HUDEP-2 (cell line): ENCODE measurements around the gene POLN.

Experiments used
- DNase-seq, 76 experiments: peaks; one replicate each; lab custom pipeline; 2025; ENCODE audit not compliant: unreplicated experiment in 76 of 76; lab: John Stamatoyannopoulos, UW

Gene POLN

DNA sequence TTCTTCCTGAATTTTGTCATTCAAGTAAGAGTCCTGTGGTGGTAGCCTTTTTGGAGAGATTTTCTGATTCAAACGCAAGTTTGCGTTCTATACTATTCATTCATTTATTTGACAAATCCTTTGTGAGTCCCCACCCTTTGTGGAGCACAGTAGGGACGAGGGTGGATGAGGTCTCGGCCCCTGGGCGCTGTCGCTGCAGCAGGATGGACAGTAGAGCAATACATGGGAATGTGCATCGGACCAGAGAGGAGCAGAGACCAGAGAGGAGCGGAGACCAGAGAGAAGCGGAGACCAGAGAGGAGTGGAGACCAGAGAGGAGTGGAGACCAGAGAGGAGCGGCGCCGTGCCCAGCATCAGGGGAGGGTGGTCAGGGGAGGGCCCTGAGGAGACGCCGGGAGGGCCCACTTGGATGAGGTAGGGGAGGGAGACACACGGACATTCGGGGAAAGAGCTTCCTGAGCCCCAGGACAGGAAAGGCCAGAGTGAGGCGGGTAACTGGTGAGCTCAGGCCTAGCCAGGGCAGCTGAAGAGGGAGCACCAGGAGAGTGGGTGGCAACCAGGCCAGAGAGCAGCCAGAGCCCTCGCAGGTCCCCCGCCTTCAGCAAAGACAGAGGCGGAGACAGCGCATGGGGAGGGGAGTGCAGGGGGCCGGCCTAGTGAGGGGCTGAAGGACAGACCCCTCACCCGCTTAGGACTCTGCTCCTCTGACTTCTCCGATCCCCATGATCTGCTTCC is 115.4 kb downstream of the POLN start:
- no peak for DNase-seq

DNA sequence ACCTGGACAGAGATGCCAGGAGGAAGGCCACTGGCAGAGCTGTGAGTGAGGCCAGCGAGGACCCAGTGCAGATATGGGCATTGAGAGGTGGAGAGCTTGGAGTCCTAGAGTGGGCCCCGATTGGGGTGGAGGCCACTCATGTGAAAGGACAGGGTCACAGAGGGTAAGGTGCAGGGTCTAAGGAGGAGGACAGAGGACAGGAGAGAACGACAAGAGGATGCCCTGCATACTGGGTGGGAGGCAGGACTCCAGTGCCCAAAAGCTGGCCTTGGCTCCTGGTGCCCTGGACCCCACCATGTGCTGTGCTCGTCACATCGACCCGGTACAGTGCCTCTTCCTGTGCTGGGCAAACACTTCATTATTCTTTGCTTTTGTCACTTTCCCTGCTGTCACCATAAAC is 116.1 kb downstream of the POLN start:
- DNase-seq: no peak

DNA sequence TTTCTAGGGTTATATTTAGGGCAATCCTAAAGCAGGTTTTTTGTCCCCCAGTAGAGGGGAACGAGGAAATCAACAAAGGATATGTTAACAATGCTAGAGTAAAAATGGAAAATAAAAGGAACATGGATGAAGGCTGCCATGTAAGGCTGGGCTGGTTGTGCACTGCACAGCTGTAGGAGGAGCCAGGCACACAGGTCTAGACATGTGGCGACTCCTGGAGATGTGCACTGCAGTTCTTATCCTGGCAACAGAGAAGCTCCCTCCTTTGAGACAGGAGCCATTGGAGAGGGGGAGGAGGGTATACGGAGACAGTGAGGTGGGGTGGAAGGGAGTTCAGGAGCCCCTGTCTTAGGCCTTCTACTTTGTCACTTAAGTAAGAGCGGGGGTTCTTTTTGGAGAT is 116.9 kb downstream of the POLN start:
- DNase-seq: no peak

DNA sequence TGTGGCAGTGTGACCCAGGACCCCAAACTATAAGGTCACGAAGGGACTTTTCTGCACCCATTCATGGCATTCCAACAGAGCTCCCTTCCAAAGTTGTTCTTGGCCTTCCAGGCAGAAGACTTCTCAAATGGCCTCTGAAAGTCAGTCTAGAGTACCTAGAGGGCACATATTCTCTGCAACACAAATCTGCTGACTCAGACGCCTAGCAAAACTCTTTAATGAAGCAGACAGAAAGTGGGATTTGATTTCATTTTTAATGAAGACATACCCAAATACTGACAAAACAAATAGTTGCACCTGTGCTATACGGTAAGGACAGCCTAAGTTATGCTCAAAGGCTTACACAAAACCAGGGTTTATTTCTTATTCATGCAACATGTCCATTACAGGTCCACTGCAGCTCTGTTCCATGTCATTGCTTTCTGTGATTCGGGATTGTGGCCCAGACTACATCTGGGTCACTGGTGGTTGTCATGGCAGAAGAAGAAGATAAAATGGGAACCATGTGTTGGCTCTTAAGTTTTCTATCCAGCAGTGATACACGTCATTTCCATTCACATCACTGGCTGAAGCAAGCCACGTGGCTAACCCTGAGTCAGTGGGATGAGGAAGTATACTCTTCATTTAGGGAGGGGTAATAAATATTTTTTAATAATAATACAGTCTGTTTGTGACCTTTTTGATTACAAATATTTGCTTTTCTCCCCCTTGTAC is 125.1 kb downstream of the POLN start:
- DNase-seq: no peak

DNA sequence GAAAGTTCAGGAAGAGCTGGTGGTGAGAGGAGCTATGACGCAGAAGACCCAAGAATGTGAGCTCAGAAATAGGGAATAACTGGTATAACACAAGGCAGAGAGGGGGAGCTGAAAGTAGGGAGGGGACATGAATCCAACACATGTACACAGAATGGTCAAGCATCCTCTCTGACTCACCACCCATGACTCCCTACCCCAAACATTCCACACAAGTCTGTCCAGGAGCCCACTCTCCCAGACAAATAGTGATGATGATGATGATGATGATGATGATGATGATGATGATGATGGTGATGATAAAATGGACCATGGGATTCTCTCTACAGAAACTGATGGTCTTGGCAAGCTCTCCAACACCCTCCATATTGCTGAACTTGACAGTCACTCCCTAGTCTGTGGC is 136.4 kb downstream of the POLN start:
- DNase-seq: no peak

DNA sequence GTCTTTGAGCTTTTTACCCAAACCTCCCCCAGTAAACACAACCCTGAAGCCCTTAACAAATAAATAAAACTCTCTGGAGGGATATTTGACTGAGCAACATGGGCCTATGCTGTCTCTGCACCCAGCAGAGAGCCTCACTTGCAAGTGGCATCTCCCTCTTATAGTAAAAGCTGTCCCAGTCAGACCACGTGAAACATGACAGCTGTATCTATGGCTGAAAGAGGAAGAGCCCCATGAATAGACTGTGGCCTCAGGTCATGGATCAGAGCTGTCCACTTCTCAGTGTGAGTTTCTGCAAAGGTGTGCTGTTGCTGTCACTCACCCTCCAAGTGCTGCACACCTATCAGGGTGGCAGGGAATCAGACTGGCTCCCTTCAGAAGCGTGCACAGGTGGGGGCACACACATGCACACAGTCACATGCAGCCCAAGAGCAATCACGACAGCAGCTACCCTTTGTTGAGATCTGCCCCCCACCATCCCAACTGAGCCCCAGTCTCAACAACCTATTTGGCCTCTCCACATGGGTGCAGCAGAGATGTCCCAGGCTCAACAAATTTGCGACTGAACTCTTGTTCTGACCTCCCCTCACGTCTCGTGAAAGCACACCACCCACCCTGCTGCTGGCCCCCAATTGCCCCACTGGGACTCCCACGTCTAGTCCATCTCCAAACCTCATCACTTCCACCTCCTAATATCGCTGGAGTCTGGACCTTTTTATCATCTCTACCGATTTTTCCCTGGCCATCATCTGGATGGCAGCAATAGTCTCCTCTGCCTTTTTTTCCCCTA is 137.2 kb downstream of the POLN start:
- DNase-seq: no peak

DNA sequence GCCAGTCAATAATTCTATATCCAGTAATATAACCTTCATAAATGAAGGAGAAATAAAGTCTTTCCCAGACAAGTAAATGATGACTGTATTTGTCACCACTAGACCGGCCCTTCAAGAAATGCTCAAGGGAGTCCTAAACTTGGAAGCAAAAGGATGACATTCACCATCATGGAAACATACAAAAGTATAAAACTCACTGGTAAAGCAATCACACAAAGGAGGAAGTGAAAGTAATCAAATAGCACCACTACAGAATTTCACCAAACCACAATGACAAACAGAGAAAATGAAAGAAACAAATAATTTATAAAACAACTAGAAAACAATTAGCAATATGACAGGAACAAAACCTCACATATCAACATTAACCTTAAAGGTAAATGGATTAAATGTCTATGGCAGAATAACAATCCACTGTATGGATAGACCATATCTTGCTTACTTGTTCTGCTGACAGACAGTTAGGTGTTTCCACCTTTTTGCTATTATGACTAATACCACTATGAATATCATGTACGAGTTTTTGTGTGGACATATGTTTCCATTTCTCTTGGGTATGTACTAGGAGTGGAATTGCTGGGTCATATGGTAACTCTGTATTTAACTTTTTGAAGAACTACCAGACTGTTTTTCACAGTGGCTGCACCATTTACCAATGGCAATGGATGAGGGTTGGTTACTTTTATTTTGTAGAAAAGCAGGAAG is 137.9 kb downstream of the POLN start:
- DNase-seq: no peak

DNA sequence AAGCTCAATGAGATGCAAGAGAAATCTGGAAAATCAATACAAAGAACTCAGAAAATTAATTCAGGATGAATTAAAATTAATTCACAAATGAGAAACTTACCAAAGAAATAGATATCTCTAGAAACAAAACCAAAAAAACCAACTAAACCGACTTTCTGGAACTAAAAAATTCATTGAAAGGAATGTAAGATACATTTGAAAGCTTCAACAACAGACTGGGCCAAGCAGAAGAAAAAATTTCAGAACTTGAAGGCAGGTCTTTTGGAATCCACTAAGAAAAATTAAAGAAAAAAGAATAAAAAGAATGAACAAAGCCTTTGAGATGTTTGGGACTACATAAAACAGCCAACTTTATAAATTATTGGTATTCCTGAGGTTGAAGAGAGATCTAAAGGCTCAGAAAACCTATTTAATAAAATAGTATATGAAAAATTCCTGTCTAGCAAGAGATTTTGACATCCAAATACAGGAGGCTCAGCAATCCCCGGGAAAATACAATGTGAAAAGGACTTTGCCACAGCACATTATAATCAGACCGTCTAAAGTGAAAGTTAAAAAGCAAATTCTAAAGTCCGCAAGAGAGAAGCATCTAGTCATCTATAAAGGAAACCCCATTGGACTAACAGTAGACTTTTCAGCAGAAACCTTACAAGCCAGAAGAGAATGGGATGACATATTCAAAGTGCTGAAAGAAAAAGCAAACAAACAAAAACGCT is 138.6 kb downstream of the POLN start:
- no peak for DNase-seq

DNA sequence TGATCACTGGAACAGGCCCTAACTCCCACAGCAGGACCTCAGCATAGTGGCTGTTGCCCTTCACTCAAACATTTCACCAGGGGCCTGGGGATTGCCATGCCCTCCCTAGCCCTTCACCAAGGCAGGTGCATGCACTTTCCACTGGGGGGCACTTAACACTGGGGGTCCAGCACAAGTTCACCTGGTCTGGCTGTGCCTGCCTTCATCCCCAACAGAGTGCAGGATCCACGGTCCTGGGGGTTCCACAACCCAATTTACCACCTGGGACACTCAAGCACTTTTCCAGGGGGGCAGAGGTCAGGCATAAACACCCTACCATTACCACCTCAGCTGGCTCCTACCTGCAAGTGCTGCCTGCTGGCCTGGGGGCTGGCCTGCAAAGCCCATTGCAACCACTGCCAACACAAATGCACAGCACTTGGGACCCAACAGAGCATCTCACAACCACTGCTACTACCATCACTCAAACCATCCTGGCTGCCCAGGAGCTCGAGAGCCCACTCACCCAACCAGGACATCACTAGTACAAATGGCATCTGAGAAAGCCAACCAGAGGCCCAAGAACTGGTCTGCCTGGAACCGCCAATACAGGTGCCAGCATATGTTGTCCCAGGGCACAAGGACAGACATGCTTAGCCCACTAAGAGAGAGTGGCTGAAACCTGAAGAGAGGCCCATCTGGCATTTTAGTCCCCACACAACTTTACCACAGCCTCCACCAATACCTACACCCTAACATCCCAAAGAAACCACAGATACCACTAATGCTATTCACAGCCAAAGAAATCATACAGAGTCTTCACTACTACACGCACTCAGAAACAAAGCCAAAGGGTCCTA is 139.7 kb downstream of the POLN start:
- DNase-seq: no peak

DNA sequence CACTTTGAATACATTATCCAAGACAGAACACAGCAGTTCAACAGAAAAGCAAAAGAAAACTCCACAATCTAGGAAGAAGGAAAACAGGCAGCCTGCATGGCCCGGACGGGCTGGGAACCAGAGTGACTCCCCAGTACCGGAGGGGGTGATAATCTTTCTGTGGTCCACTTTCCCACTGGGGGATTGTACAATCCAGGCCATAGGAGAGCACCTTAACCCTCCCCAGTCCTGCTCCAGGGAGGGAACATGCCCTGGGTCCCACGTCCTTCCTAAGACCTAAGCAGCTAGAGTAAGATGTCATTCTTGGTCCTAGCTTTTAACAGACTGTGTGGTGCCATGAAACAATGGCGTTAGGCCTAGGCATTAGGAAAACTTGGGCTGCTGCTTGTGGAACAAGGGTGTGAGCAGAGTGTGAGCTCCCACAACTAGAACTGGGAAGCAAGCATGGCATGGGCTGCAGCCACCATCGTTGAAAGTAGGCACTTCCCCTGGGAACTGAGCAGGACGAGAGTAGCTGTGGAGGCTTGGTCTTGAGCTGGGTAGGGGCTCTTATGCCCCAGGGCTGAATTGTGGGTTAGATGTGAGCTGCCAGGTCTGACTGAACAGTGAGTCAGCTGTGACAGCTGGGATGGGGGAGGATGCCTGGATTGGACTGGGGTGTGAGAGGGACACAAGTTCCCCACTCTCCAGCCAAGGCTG is 140.4 kb downstream of the POLN start:
- no peak for DNase-seq

DNA sequence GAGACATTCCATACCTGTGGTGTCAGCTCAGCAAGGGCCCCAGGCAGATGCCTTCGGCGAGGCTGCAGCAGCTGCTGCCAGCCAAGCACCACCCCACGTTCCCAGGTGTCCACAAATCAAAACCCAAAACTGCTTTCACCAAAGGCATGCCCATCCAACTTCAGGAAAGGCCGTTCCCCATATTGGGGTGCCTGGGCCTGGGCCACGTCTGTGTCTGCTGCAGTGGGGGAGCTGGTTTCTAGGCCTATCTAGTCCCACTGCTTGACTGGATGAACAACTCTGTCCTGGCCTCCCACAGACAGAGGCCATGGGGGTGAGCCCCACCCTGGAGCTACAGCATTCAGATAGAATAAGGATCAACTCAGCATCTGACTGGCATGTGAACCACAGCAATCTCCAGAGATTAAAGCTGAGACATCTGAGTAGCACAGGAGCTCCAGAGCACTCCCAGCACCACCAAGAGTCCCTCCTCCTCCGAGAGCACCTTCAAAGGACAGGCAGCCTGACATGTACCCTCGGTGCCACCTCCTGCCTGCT is 145.8 kb downstream of the POLN start:
- no peak for DNase-seq

DNA sequence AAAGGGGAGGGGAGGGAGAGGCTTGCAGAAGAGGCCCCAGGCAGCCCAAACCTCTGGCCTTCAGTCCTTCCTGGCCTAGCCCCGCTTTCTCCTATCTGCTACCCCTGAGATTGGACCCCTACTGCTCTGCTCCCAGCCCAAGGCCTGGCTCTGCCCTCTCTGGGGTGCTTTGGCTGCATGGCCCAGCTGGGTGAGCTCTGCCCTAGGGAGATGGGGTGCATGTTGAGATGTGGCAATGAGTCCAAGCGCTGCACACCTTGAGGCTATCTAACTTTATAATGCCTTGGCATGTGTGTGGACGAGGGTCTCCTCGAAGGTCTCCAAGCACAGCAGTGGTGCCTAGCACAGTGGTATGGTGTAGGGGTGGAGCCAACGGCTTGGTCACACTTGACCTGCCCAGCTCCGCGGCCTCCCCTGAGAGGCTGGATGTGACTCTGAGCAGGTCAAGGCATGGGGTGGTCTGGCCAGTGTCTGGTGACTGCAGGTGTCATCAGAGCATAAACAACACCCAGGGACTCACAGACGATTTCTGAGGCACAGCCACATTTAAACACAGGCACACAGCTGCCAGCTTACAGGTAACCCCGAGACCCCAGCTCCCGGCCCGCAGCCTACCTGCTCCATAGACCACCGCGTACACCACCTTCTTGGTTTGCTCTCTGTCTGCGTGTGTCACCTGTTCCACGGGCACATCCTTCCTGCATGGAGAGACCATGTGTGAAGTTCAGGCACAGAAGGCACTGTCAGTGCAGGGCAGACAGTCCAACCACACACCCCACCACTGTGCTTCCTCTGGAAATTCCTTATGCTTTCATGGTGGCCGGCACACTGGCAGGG is 146.5 kb downstream of the POLN start:
- no peak for DNase-seq

DNA sequence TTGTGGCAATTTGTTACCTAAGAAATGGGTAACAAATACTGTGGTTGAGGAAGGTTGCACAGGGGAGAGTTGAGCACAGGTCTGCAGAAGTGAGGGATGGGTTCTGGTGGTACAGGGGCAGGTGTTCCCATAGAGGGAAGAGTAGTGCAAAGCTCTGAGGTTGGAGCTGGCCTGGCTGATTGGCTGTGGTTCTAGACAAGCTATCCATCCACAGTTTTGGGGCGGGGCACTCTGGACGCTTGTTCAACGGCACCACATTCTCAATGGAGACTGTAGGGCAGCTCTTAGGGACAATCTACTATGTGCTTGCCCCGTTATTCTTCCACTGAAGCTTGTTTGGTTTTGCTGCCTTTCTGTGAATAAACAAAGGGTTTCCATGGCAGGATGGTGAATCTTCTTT is 147.4 kb downstream of the POLN start:
- DNase-seq: no peak

DNA sequence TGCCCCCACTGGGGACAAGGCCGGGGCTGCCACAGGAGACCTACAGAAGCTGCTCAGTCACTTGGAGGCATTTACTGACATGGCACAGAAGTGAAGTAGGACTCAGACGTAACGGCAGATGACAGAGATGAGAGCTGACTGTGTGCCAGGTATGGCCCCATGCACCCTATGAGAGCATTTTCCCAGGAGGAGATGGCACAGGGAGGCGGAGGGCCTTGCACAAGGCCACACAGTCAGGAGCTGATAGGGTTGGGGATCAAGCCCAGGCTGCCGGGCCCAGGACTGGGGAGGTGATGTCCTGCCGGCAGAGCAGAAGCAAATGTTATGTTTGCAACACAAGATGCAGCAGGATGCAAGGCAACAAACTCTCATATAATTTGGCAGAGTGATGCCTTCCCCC is 148.7 kb downstream of the POLN start:
- no peak for DNase-seq

DNA sequence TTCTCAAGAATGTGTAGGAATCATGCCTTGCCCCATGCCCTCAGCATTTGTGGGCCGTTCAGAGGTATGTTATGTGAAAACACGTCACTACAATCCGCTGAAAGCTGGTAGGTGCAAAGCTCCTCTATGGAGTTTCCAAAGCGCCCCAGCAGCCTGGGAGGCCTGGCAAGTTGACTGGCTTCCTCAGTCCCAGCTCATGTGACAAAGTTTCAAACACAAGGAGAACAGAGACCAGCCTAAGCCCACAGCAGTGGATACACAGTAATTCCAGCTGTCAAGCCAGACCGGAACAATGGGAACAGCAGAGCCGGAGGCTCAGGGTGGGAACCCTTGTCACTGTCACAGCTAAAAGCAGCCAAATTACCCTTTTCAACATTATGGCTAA is 149.3 kb downstream of the POLN start:
- DNase-seq: no peak

DNA sequence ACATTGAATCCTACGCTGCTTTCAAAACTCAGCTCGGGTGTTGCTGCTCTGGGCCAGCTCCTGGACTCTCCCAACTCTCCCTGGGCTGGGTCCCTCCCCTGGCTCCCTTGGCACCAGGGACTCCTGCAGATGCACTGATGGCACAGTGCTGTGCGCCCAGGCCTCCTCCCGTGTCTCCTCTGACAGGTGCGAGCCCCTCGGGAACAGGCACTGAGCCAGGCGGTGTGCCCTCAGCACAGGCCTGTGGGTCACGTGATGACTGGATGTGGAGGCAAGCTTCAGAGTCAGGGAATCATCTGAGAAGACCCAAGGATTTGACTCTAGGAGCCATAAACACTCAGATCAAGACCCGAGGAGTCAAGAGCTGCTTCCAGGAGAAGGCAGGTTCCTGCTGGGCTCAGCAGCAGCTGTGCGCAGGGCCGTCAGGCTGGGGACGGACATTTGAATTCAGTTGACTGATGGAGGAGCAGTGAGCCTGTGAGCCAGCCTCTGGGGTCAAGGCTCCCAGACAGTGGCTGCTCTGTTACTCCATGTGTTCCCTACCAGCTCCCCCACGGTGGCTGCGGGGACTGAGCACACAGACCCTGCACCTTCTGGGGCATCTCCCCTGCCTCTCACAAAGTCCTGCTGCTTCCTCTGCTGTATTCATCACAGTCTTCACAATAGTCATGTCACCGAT is 149.8 kb downstream of the POLN start:
- no peak for DNase-seq

DNA sequence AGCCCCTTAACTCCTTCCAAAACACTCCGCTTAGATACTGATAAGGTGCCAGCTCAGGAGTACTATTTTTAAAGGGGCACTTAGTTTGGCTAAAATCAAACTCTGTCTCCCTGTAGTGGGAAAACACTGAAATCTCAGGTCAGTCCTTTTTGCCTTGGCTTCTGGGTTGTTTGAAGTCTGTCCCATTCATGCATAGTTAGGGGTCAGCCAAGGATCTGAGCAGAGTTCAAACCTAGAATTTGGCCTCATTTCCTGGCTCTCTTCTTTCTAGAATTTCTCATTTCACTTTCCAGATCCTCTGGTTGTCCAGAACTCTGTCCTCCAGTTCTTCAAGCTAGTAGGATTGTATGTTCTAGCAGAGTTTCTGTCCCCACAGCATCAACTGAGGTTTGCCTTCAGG is 151.3 kb downstream of the POLN start:
- DNase-seq: no peak
